HEK293 (cell line): ENCODE measurements around the gene ELMO1.

Source experiments
- CTCF ChIA-PET: fragments of 350-600 bp; formaldehyde crosslinking; extraction: SDS; loops from one replicate; lab custom pipeline; 2021; ENCODE audit warnings: antibody characterized with exemption; lab: Yijun Ruan, JAX
- POLR2A ChIA-PET: fragments of 300-600 bp; formaldehyde crosslinking; extraction: SDS; loops from one replicate; lab custom pipeline; 2020; ENCODE audit warnings: antibody characterized with exemption, inconsistent platforms; lab: Yijun Ruan, JAX
- H3K27ac ChIP-seq: fragments of 200-500 bp; sonication (Bioruptor generic); 2 replicates; pipeline ENCODE4 v1.5.1; 2014; ENCODE audit warnings: low read depth, low read length, control low read depth, inconsistent platforms; ENCODE audit errors: extremely low read depth
- H3K36me3 ChIP-seq, 2 experiments: fragments of 200-500 bp in 1 of 2; sonication (Bioruptor generic) in 1 of 2; 1 replicate in 1 of 2; 2 replicates in 1 of 2; pipeline ENCODE4 v1.5.1; 2014 to 2017; ENCODE audit warnings: inconsistent platforms in 2 of 2, low read length in 2 of 2; ENCODE audit not compliant: control insufficient read depth in 2 of 2, insufficient read depth in 1 of 2
- H3K4me1 ChIP-seq: fragments of 200-500 bp; sonication (Bioruptor generic); 2 replicates; pipeline ENCODE4 v1.5.1; 2014; ENCODE audit warnings: mild to moderate bottlenecking, low read length, inconsistent platforms; ENCODE audit not compliant: control insufficient read depth, insufficient read depth
- H3K4me3 ChIP-seq: 2 replicates; pipeline ENCODE4 v1.5.1; 2011; ENCODE audit warnings: low read depth, mild to moderate bottlenecking, control low read depth, low read length, moderate library complexity
- H3K9me3 ChIP-seq: fragments of 200-500 bp; sonication (Bioruptor generic); 2 replicates; pipeline ENCODE4 v1.5.1; 2014; ENCODE audit warnings: low read depth, low read length, inconsistent platforms; ENCODE audit not compliant: control insufficient read depth, insufficient read depth
- PRDM1 ChIP-seq: fragments of 450-650 bp; formaldehyde crosslinking; IDR thresholded peaks from 2 replicates; pipeline ENCODE4; 2016; ENCODE audit warnings: missing biosample characterization, missing genetic modification characterization
- YY1 ChIP-seq: fragments of 450-650 bp; formaldehyde crosslinking; IDR thresholded peaks from 2 replicates; pipeline ENCODE4 v1.5.1; 2018; ENCODE audit warnings: missing biosample characterization, missing genetic modification characterization
- ZBTB8A ChIP-seq: fragments of 450-650 bp; formaldehyde crosslinking; IDR thresholded peaks from 2 replicates; pipeline ENCODE4 v1.5.1; 2016; ENCODE audit warnings: missing biosample characterization, missing genetic modification characterization
- ZNF10 ChIP-seq: fragments of 450-650 bp; formaldehyde crosslinking; IDR thresholded peaks from 2 replicates; pipeline ENCODE4 v1.5.1; 2017; ENCODE audit warnings: missing biosample characterization, missing genetic modification characterization
- ZNF112 ChIP-seq: fragments of 450-650 bp; formaldehyde crosslinking; IDR thresholded peaks from 2 replicates; pipeline ENCODE4 v1.5.0; 2017; ENCODE audit warnings: missing biosample characterization, missing genetic modification characterization
- ZNF138 ChIP-seq: fragments of 450-650 bp; formaldehyde crosslinking; IDR thresholded peaks from 2 replicates; pipeline ENCODE4 v1.5.1; 2016; ENCODE audit warnings: missing biosample characterization, missing genetic modification characterization, borderline replicate concordance
- ZNF16 ChIP-seq: fragments of 450-650 bp; formaldehyde crosslinking; IDR thresholded peaks from 2 replicates; pipeline ENCODE4 v1.5.1; 2016; ENCODE audit warnings: low read depth, missing biosample characterization, missing genetic modification characterization
- ZNF169 ChIP-seq: fragments of 450-650 bp; formaldehyde crosslinking; IDR thresholded peaks from 2 replicates; pipeline ENCODE4 v1.5.1; 2016; ENCODE audit warnings: missing biosample characterization, missing genetic modification characterization
- ZNF174 ChIP-seq: fragments of 450-650 bp; formaldehyde crosslinking; IDR thresholded peaks from 2 replicates; pipeline ENCODE4 v1.5.0; 2017; ENCODE audit warnings: missing biosample characterization, mild to moderate bottlenecking, missing genetic modification characterization
- ZNF184 ChIP-seq: fragments of 450-650 bp; IDR thresholded peaks from 2 replicates; pipeline ENCODE4 v1.5.1; 2018; ENCODE audit warnings: missing biosample characterization, mild to moderate bottlenecking, missing genetic modification characterization
- ZNF211 ChIP-seq: fragments of 450-650 bp; formaldehyde crosslinking; IDR thresholded peaks from 2 replicates; pipeline ENCODE4 v1.5.1; 2016; ENCODE audit warnings: low read depth, missing biosample characterization, missing genetic modification characterization
- ZNF274 ChIP-seq, 2 experiments: fragments of 200-500 bp in 1 of 2; fragments of 450-650 bp in 1 of 2; sonication (Bioruptor generic) in 1 of 2; formaldehyde crosslinking in 1 of 2; IDR thresholded peaks; 2 replicates each; pipeline versions ENCODE4 v1.5.1 to v1.6.1; 2014 to 2016; ENCODE audit warnings: borderline replicate concordance in 1 of 2, inconsistent platforms in 1 of 2, low read length in 1 of 2, missing biosample characterization in 1 of 2, missing genetic modification characterization in 1 of 2
- ZNF292 ChIP-seq: fragments of 450-650 bp; formaldehyde crosslinking; IDR thresholded peaks from 2 replicates; pipeline ENCODE4 v1.5.1; 2016; ENCODE audit warnings: low read depth, missing biosample characterization, missing genetic modification characterization, borderline replicate concordance
- ZNF302 ChIP-seq: fragments of 450-650 bp; formaldehyde crosslinking; IDR thresholded peaks from 2 replicates; pipeline ENCODE4 v1.5.1; 2016; ENCODE audit warnings: missing biosample characterization, missing genetic modification characterization, low read depth
- ZNF311 ChIP-seq: fragments of 450-650 bp; formaldehyde crosslinking; IDR thresholded peaks from 2 replicates; pipeline ENCODE4 v1.5.1; 2017; ENCODE audit warnings: missing biosample characterization, missing genetic modification characterization, borderline replicate concordance
- ZNF37A ChIP-seq: fragments of 450-650 bp; IDR thresholded peaks from 2 replicates; pipeline ENCODE4 v1.5.1; 2018; ENCODE audit warnings: missing biosample characterization, missing genetic modification characterization
- ZNF391 ChIP-seq: fragments of 450-650 bp; formaldehyde crosslinking; IDR thresholded peaks from 2 replicates; pipeline ENCODE4 v1.5.1; 2016; ENCODE audit warnings: low read depth, missing biosample characterization, missing genetic modification characterization, borderline replicate concordance
- ZNF394 ChIP-seq: fragments of 450-650 bp; formaldehyde crosslinking; IDR thresholded peaks from 2 replicates; pipeline ENCODE4 v1.5.1; 2016; ENCODE audit warnings: missing biosample characterization, missing genetic modification characterization, mild to moderate bottlenecking, moderate library complexity, borderline replicate concordance
- ZNF473 ChIP-seq: fragments of 450-650 bp; formaldehyde crosslinking; IDR thresholded peaks from 2 replicates; pipeline ENCODE4 v1.5.1; 2017; ENCODE audit warnings: missing biosample characterization, missing genetic modification characterization
- ZNF501 ChIP-seq: fragments of 450-650 bp; formaldehyde crosslinking; IDR thresholded peaks from 2 replicates; pipeline ENCODE4 v1.5.1; 2016; ENCODE audit warnings: missing biosample characterization, missing genetic modification characterization
- ZNF548 ChIP-seq: fragments of 450-650 bp; formaldehyde crosslinking; IDR thresholded peaks from 2 replicates; pipeline ENCODE4 v1.5.1; 2016; ENCODE audit warnings: missing biosample characterization, missing genetic modification characterization
- ZNF626 ChIP-seq: fragments of 450-650 bp; sonication (Bioruptor Pico); formaldehyde crosslinking; IDR thresholded peaks from 2 replicates; pipeline ENCODE4 v1.5.1; 2018; ENCODE audit warnings: missing biosample characterization, missing genetic modification characterization, inconsistent platforms
- ZNF670 ChIP-seq: fragments of 450-650 bp; formaldehyde crosslinking; IDR thresholded peaks from 2 replicates; pipeline ENCODE4 v1.5.1; 2016; ENCODE audit warnings: missing biosample characterization, missing genetic modification characterization, low read depth
- TF ChIP-seq, protein P1 (sequence below): fragments of 450-650 bp; formaldehyde crosslinking; IDR thresholded peaks from 2 replicates; pipeline ENCODE4 v1.5.1; 2017; ENCODE audit warnings: missing biosample characterization, missing genetic modification characterization
- TF ChIP-seq, protein P2 (sequence below): fragments of 450-650 bp; formaldehyde crosslinking; IDR thresholded peaks from 2 replicates; pipeline ENCODE4 v1.5.1; 2016; ENCODE audit warnings: missing biosample characterization, missing genetic modification characterization
- TF ChIP-seq, protein P3 (sequence below): fragments of 450-650 bp; formaldehyde crosslinking; IDR thresholded peaks from 2 replicates; pipeline ENCODE4 v1.5.1; 2016; ENCODE audit warnings: missing biosample characterization, missing genetic modification characterization, low read depth
- TF ChIP-seq, protein P4 (sequence below): fragments of 450-650 bp; formaldehyde crosslinking; IDR thresholded peaks from 2 replicates; pipeline ENCODE4 v1.5.1; 2016; ENCODE audit warnings: missing biosample characterization, missing genetic modification characterization

Gene ELMO1

DNA sequence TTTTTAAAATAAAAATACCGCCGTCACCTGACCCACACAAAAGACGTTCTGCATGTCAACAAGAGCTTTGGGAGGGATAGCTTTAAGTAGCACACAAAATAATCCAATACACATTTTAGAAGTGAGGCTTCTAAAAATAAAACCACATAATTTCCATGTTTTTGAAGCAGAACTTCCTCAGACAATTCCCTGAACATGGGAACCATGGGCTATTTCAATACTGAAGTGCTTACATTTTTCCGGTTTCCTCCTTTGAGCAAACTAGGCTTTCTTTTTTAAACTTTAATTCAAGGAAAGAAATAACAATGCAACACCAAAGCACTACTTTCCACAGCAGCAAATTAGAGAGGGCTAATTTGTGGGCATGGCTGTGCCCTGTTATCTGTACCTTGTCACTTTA is 59.9 kb downstream of the ELMO1 start:
- H3K9me3 ChIP-seq: no peaks in the 10 kb centered on the region
- no peak overlapping the region for H3K27ac ChIP-seq
- TF ChIP-seq ZNF670 (tag by site-specific recombination) (no peak), ZNF184 (tag by site-specific recombination) (no peak), PRDM1 (tag by site-specific recombination) (no peak), ZNF169 (tag by site-specific recombination) (no peak), ZNF138 (tag by site-specific recombination) (no peak), ZNF274 (IDR thresholded peaks at IDR 0.05; ENCODE audit: low read length) (no peak), ZNF274 (tag by site-specific recombination; IDR thresholded peaks at IDR 0.05; ENCODE audit: borderline replicate concordance) (no peak), ZNF211 (tag by site-specific recombination) (no peak), ZNF394 (no peak), ZNF626 (no peak), ZNF37A (tag by site-specific recombination) (no peak), ZNF548 (tag by site-specific recombination) (no peak), ZNF174 (tag by site-specific recombination) (no peak), ZNF16 (no peak), ZNF501 (no peak), ZNF112 (tag by site-specific recombination) (no peak), ZNF10 (no peak), ZNF311 (no peak)
- TF ChIP-seq, protein P1, sequence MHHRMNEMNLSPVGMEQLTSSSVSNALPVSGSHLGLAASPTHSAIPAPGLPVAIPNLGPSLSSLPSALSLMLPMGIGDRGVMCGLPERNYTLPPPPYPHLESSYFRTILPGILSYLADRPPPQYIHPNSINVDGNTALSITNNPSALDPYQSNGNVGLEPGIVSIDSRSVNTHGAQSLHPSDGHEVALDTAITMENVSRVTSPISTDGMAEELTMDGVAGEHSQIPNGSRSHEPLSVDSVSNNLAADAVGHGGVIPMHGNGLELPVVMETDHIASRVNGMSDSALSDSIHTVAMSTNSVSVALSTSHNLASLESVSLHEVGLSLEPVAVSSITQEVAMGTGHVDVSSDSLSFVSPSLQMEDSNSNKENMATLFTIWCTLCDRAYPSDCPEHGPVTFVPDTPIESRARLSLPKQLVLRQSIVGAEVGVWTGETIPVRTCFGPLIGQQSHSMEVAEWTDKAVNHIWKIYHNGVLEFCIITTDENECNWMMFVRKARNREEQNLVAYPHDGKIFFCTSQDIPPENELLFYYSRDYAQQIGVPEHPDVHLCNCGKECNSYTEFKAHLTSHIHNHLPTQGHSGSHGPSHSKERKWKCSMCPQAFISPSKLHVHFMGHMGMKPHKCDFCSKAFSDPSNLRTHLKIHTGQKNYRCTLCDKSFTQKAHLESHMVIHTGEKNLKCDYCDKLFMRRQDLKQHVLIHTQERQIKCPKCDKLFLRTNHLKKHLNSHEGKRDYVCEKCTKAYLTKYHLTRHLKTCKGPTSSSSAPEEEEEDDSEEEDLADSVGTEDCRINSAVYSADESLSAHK (tag by site-specific recombination): no peak
- TF ChIP-seq, protein P2, sequence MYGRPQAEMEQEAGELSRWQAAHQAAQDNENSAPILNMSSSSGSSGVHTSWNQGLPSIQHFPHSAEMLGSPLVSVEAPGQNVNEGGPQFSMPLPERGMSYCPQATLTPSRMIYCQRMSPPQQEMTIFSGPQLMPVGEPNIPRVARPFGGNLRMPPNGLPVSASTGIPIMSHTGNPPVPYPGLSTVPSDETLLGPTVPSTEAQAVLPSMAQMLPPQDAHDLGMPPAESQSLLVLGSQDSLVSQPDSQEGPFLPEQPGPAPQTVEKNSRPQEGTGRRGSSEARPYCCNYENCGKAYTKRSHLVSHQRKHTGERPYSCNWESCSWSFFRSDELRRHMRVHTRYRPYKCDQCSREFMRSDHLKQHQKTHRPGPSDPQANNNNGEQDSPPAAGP (tag by site-specific recombination): no peak
- TF ChIP-seq, protein P3, sequence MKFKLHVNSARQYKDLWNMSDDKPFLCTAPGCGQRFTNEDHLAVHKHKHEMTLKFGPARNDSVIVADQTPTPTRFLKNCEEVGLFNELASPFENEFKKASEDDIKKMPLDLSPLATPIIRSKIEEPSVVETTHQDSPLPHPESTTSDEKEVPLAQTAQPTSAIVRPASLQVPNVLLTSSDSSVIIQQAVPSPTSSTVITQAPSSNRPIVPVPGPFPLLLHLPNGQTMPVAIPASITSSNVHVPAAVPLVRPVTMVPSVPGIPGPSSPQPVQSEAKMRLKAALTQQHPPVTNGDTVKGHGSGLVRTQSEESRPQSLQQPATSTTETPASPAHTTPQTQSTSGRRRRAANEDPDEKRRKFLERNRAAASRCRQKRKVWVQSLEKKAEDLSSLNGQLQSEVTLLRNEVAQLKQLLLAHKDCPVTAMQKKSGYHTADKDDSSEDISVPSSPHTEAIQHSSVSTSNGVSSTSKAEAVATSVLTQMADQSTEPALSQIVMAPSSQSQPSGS (tag by site-specific recombination): no peak
- POLR2A ChIA-PET: no interaction called here
- no peak overlapping the region for H3K4me3 ChIP-seq
- H3K4me1 ChIP-seq: no peaks in the 10 kb centered on the region
- CTCF ChIA-PET: interaction anchor here (1.0 kb wide), 1 partner anchor 104 kb away, joined by 3 read pairs; no protein-coding TSS in a partner anchor
- H3K36me3 ChIP-seq: no peaks in the 10 kb centered on the region

DNA sequence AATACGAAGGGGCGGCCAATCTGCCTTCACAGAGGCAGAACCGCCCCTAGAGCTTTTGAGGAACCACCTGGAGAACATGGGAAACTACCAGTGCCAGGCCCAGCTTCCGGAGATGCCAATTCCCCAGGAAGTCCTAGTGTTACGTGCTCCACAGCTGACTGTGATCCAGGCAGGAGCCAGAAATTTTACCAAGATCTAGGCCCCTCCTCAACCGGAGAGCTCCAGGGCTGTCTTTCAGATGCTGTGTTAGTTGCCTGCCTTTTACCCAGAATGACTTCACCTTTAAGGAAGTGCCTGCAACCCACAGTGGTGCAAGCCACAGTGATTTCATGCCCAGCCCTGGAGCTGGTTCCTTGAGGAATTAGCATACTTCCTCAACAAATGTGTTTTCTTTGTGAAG is 62.9 kb downstream of the ELMO1 start:
- Histone ChIP-seq H3K9me3 (no peaks in the 10 kb centered on the region), H3K36me3 (no peaks in the 10 kb centered on the region), H3K4me1 (peaks cover 3% of the 10 kb centered on the region; the same call in 1 of the 2 replicates), H3K4me3 (no peak overlapping the region), H3K27ac (no peak overlapping the region)
- TF ChIP-seq ZBTB8A (no peak), YY1 (tag by site-specific recombination) (no peak), ZNF302 (tag by site-specific recombination) (no peak), ZNF473 (no peak), ZNF10 (no peak), ZNF391 (tag by site-specific recombination) (no peak), ZNF292 (tag by site-specific recombination) (no peak)
- TF ChIP-seq, protein P4, sequence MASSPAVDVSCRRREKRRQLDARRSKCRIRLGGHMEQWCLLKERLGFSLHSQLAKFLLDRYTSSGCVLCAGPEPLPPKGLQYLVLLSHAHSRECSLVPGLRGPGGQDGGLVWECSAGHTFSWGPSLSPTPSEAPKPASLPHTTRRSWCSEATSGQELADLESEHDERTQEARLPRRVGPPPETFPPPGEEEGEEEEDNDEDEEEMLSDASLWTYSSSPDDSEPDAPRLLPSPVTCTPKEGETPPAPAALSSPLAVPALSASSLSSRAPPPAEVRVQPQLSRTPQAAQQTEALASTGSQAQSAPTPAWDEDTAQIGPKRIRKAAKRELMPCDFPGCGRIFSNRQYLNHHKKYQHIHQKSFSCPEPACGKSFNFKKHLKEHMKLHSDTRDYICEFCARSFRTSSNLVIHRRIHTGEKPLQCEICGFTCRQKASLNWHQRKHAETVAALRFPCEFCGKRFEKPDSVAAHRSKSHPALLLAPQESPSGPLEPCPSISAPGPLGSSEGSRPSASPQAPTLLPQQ (tag by site-specific recombination): no peak
- ChIA-PET POLR2A (no interaction called here), CTCF (interaction anchor here (0.7 kb wide), 1 partner anchor 170 kb away, joined by 3 read pairs; no protein-coding TSS in a partner anchor)
